Ectodermal cell (in vitro differentiated cells): ENCODE measurements around the gene GRIN3B.

ENCODE experiments used
- H3K27ac ChIP-seq: 2 replicates; pipeline ENCODE4 v1.7.0; 2013; ENCODE audit warnings: mild to moderate bottlenecking, low read depth, low read length; ENCODE audit not compliant: insufficient read depth, poor library complexity, severe bottlenecking
- H3K27me3 ChIP-seq: 2 replicates; pipeline ENCODE4 v1.7.0; 2013; ENCODE audit warnings: mild to moderate bottlenecking, low read length; ENCODE audit not compliant: insufficient read depth, control insufficient read depth, poor library complexity, severe bottlenecking
- H3K36me3 ChIP-seq: one replicate; pipeline ENCODE4 v1.7.0; 2013; ENCODE audit warnings: low read length; ENCODE audit not compliant: control insufficient read depth, insufficient read depth
- H3K4me1 ChIP-seq: one replicate; pipeline ENCODE4 v1.7.0; 2013; ENCODE audit warnings: low read length; ENCODE audit not compliant: control insufficient read depth, insufficient read depth
- H3K4me3 ChIP-seq: 2 replicates; pipeline ENCODE4 v1.7.0; 2013; ENCODE audit warnings: low read depth, low read length, control low read depth; ENCODE audit not compliant: insufficient read depth
- H3K9me3 ChIP-seq: 2 replicates; pipeline ENCODE4 v1.7.0; 2013; ENCODE audit warnings: mild to moderate bottlenecking, low read length, moderate library complexity; ENCODE audit not compliant: control insufficient read depth
- WGBS, 2 experiments: methylation state at CpG; one replicate each; pipeline ENCODE4 v1.1.7; 2013; ENCODE audit warnings: missing lambda C conversion rate in 2 of 2; 5-methylcytosine and 5-hydroxymethylcytosine counted together

Gene GRIN3B

DNA sequence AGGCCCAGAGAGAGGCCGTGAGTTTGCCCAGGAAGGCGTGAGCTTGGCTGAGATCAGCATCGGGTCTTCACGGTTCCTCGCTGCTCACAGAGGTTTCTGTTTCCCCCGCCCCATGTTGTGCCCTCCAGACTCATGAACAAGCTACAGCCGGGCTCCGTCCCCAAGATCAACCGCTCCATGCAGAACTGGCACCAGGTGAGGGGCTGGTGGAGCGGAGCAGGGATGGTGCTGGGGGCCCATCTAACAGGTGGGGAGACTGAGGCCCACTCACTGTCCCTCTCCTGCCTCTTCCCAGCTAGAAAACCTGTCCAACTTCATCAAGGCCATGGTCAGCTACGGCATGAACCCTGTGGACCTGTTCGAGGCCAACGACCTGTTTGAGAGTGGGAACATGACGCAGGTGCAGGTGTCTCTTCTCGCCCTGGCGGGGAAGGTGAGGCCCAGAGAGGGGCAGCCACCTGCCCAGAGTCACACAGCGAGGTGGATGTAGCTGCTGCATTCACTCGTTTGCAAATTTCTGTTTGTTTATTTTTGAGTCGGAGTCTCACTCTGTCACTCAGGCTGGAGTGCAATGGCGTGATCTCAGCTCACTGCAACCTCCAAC is 32.1 kb downstream of the GRIN3B start:
- Histone ChIP-seq H3K4me1 (no peaks in the 10 kb centered on the region), H3K9me3 (no peaks in the 10 kb centered on the region), H3K27me3 (no peaks in the 10 kb centered on the region), H3K36me3 (peaks cover 24% of the 10 kb centered on the region), H3K27ac (no peak overlapping the region), H3K4me3 (no peak overlapping the region)
- 91 to 92% methylated on average over 20 of the region's 20 CpGs for WGBS, 2 experiments

DNA sequence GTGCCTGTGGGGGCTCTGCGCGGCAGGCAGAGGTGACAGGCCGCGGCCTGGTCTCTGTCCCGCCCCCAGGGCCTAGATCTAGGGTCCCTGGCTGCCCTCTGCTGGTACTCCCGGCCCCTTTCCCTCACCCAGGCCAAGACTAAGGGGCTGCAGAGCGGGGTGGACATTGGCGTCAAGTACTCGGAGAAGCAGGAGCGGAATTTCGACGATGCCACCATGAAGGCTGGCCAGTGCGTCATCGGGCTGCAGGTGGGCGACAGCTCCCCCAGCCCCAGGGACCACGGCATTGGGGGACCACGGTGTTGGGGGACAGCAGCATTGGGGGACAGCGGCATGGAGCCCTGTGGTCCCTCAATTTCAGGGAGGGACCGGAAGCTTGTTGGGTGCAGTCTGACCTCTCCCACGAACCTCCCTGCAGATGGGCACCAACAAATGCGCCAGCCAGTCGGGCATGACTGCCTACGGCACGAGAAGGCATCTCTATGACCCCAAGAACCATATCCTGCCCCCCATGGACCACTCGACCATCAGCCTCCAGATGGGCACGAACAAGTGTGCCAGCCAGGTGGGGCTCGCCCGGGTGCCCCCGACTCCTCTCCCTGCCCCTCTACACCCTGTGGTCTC is 35.9 kb downstream of the GRIN3B start:
- Histone ChIP-seq H3K4me1 (peaks cover 9% of the 10 kb centered on the region), H3K36me3 (peaks cover 25% of the 10 kb centered on the region), H3K9me3 (no peaks in the 10 kb centered on the region), H3K27ac (no peak overlapping the region), H3K4me3 (no peak overlapping the region), H3K27me3 (no peaks in the 10 kb centered on the region)
- 88% methylated on average over 29 of the region's 29 CpGs for WGBS, 2 experiments

DNA sequence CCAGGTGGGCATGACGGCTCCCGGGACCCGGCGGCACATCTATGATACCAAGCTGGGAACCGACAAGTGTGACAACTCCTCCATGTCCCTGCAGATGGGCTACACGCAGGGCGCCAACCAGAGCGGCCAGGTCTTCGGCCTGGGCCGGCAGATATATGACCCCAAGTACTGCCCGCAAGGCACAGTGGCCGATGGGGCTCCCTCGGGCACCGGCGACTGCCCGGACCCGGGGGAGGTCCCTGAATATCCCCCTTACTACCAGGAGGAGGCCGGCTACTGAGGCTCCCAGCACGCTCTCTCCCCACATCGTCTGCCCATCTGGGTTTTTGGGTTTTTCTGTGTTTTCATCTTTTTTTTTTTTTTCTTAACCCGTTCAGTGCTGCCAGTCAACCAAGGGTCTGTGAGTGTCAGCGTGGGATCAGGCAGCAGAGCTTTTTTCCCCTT is 37.4 kb downstream of the GRIN3B start:
- H3K4me1 ChIP-seq: peaks cover 9% of the 10 kb centered on the region
- H3K36me3 ChIP-seq: peaks cover 17% of the 10 kb centered on the region
- H3K27ac ChIP-seq: no peak overlapping the region
- H3K4me3 ChIP-seq: no peak overlapping the region
- 94 to 95% methylated on average over 22 of the region's 22 CpGs for WGBS, 2 experiments
- H3K27me3 ChIP-seq: no peaks in the 10 kb centered on the region
- H3K9me3 ChIP-seq: no peaks in the 10 kb centered on the region

DNA sequence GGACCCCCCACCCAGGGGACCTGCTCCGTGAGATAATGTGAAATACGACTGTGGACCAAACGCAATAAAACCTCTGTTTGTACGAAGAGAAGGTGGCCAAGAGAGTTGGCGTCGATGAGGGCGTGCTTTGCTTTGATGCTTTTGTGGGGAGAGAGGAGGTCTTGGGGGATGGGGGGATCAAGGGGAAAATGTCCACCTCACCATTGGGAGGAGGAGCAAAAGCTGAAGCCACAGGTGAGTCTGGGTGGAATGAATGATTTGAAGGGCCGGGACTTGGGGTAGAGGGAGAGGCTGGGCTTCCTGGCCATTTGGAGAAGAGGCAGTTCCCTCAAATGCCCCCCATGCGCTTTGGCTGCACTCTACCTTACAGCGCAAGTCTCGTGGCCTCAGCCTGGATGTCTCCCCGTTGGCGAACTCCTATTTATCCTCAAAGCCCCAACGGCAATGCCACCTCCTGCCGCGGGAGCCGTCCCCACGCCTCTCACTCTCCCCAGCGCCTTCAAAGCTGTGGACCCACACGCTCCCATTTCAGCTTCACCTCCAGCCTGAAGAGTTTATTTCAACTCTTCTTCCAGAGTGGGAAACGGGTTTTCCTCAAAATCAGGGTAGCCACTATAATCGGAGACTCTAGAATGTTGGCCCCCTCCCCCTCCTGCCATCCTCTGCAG is 38.9 kb downstream of the GRIN3B start:
- 58 to 59% methylated on average over 22 of the region's 22 CpGs for WGBS, 2 experiments

DNA sequence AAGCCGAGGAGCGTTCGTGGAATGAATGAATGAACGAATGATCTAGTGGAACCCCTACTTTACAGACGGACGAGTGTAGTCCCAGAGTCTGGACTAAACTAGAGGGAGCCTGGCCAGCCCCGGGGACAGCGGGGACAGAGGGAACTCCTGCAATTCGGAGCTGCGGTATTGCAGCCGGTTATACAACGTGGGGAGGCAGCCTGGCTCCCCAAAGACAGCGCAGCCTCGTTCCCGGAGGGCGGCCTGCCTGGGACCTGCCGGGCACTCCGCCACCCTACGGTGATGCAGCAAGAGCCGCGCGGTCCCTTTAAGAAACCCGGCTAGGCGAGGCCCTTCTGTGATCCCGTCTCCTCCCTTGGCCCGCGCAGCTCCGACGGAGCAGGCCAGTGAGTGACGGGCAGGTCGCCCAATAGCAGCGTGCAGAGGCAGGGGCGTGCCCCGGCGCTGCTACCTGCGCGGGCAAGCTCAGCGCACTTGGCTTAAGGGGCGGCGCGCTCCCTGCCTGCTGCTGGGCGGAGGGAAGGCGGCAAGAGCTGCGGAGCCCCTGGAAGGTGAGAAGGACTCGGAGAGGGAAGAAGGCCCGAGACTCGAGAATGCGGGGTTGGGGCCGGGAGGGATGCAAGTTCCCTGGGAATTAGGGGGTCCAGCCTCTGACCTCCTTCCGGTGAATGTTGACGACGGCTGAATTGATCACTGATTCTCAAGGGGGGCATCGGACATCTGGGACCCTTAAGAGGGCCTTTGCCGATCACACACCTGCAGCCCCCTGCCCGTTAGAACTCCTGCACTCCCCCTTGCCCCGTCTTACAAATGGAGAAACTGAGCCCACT is 39.6 kb downstream of the GRIN3B start, which contains the start of gene ABCA7:
TSS of gene ABCA7 (plus strand) at position 462 of the 830 bp plus-strand sequence. CDS start 1,255 bp downstream, outside the sequence.
- H3K27ac ChIP-seq: no peak within 1 kb of the TSS
- no peaks in the 10 kb centered on the region for H3K27me3 ChIP-seq
- WGBS, 2 experiments: 2 to 3% methylated on average over 56 of the region's 56 CpGs
- peak within 1 kb of the TSS; percentile 74 for H3K4me3 ChIP-seq
- peaks cover 11% of the 10 kb centered on the region for H3K36me3 ChIP-seq
- no peaks in the 10 kb centered on the region for H3K9me3 ChIP-seq
- peaks cover 9% of the 10 kb centered on the region for H3K4me1 ChIP-seq

More for the DNA sequence above, 38.9 kb downstream of the GRIN3B start:
- H3K36me3 ChIP-seq: peaks cover 11% of the 10 kb centered on the region
- peaks cover 9% of the 10 kb centered on the region for H3K4me1 ChIP-seq
- no peak overlapping the region for H3K27ac ChIP-seq
- H3K27me3 ChIP-seq: no peaks in the 10 kb centered on the region
- H3K4me3 ChIP-seq: peak overlapping the region; percentile 74
- H3K9me3 ChIP-seq: no peaks in the 10 kb centered on the region

DNA sequence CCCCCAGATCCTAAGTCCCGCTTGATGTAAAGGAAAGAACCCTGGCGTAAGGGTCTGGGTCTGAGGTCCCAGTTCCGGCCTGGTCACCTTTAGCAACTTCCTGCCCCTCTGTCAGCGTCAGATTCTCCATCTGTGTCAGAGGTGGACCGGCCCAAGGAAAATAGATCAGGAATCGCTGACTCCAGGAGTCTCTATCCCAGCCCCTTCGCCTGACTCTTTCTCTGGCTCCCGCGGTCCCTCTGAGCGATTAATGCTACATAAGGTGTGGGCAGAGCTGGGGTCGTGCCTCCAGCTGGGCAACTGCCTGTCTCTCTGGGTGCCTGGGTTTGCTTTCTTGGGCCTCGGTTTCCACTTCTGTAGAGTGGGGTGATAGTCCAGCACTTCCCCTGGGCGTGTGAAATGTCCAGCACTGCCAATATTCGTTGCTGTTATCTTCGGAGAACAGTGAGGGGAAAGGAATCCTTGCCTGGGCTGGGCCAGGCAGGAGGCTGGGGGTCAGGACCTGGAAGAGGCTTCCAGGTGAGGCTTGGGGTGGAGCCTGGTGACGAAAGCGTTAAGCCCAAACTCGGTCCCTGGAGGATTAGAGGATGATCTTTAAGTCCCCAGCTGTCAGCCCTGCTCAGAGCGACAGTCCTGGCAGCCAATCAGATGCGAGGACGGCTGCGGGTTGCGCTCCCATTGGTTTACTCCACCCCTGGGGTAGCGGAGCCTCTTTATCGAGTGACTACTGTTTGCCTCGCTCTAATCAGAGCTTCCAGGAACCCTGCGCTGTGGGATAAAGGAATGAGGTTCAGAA is 40.5 kb downstream of the GRIN3B start:
- peaks cover 6% of the 10 kb centered on the region for H3K36me3 ChIP-seq
- peak overlapping the region; percentile 74 for H3K4me3 ChIP-seq
- 5 to 6% methylated on average over 27 of the region's 27 CpGs for WGBS, 2 experiments

DNA sequence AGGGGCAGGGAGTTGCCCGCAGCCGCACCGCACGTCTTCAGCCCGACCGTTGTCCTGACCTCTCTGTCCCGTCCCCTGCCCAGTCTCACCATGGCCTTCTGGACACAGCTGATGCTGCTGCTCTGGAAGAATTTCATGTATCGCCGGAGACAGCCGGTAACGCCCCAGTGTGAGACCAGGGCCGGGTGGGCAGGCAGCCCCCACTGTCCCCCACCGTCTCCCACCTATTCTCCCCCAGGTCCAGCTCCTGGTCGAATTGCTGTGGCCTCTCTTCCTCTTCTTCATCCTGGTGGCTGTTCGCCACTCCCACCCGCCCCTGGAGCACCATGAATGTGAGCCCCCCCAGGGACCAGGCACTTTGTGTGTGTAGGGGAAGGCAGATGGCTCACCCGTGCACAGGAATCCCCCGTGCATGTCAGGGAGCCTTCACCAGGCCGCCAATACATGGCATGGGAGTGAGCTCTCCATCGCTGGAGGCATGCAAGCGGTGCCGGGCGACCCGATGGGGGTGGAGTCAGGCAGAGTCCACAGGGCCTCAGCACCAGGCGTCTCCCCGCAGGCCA is 41.1 kb downstream of the GRIN3B start:
- peak overlapping the region; percentile 32 for H3K4me3 ChIP-seq
- peaks cover 9% of the 10 kb centered on the region for H3K4me1 ChIP-seq
- 51 to 54% methylated on average over 26 of the region's 26 CpGs for WGBS, 2 experiments
- H3K27ac ChIP-seq: no peak overlapping the region
- H3K9me3 ChIP-seq: no peaks in the 10 kb centered on the region
- no peaks in the 10 kb centered on the region for H3K27me3 ChIP-seq
- peaks cover 6% of the 10 kb centered on the region for H3K36me3 ChIP-seq

More for the DNA sequence above, 40.5 kb downstream of the GRIN3B start:
- Histone ChIP-seq H3K9me3 (no peaks in the 10 kb centered on the region), H3K4me1 (peaks cover 9% of the 10 kb centered on the region), H3K27ac (no peak overlapping the region), H3K27me3 (no peaks in the 10 kb centered on the region)

DNA sequence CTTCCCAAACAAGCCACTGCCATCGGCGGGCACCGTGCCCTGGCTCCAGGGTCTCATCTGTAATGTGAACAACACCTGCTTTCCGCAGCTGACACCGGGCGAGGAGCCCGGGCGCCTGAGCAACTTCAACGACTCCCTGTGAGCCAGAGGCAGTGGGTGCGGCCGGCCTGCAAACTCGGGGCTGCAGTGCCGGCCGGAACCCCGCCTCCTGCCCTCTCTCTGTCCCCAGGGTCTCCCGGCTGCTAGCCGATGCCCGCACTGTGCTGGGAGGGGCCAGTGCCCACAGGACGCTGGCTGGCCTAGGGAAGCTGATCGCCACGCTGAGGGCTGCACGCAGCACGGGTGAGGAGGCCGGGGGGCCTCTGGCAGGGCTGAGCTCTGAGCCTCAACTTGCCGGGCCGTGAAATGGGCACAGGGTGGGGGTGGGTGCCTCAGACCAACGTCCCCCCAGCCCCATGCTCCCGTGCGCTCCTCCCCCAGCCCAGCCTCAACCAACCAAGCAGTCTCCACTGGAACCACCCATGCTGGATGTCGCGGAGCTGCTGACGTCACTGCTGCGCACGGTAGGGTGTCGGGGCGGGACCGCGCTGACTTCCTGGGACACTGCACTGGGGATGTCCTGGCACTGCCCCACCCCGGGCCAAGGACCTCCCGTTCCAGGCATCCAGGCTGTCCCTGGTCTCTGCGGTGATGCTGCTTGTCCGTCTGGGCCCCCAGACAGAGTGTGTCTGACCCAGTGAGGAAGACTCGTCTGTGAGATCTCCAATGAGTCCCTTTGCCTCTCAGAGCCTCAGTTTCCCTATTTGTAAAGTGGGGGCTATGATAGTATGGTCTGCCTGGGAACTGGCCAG is 41.8 kb downstream of the GRIN3B start:
- no peak overlapping the region for H3K4me3 ChIP-seq
- 88 to 90% methylated on average over 43 of the region's 43 CpGs for WGBS, 2 experiments
- no peak overlapping the region for H3K27ac ChIP-seq
- H3K27me3 ChIP-seq: no peaks in the 10 kb centered on the region
- H3K4me1 ChIP-seq: peaks cover 9% of the 10 kb centered on the region
- no peaks in the 10 kb centered on the region for H3K9me3 ChIP-seq
- peaks cover 6% of the 10 kb centered on the region for H3K36me3 ChIP-seq
